ENCODE measurements around the gene RRM1. TPM values are rescaled to one million over a fixed set of nuclear protein-coding genes. Genes with fewer than 3 reads are reported as not detected.

The RRM1 gene
- total RNA-seq, 1 donor from 2014 or later, result 166 TPM

DNA sequence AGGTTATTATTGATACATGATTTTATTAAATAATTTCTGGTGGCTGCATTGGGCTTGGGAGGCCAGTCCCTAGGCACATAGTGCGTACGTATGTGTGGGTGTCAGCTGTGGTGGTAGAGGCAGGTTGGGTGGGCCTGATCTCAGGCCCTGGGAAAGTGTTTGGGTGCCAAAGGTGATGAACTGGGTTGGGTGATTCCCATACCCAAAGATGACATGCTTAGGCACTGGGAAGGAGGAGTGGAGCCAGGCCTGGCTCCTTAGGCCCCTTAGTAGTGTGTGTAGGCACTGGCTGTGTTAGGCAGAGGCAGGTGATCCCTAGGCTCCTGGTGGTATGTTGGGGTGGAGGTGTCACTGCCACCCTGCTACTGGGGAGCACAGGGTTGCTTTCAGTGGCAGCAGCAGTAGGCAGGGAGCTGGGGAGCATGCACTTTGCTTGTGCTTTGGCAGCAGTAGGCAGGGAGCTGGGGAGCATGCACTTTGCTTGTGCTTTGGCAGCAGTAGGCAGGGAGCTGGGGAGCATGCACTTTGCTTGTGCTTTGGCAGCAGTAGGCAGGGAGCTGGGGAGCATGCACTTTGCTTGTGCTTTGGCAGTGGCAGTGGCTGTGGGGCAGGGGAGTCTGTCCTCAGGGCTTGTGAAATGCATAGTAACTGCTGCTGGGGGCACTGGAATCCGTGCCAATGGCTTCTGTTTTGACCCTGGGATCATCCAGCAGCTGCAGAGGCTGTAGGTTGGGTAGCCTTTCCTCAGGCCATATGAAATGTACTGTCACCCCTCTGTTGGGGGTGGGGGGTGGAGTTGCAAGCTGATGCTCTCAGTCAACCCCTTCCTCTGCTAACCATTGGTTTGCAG lies 84.4 kb downstream of the RRM1 start:
- Mint-ChIP-seq H3K27ac (no peak overlapping the region), H3K27me3 (peaks cover 13% of the 10 kb centered on the region), H3K9me3 (no peaks in the 10 kb centered on the region), H3K36me3 (ENCODE audit: low read depth) (no peaks in the 10 kb centered on the region), H3K4me3 (no peak overlapping the region), H3K4me1 (no peaks in the 10 kb centered on the region)
- intact Hi-C loops (cut with micrococcal nuclease), result no loop called here
- peak; percentile 44 for DNase-seq

DNA sequence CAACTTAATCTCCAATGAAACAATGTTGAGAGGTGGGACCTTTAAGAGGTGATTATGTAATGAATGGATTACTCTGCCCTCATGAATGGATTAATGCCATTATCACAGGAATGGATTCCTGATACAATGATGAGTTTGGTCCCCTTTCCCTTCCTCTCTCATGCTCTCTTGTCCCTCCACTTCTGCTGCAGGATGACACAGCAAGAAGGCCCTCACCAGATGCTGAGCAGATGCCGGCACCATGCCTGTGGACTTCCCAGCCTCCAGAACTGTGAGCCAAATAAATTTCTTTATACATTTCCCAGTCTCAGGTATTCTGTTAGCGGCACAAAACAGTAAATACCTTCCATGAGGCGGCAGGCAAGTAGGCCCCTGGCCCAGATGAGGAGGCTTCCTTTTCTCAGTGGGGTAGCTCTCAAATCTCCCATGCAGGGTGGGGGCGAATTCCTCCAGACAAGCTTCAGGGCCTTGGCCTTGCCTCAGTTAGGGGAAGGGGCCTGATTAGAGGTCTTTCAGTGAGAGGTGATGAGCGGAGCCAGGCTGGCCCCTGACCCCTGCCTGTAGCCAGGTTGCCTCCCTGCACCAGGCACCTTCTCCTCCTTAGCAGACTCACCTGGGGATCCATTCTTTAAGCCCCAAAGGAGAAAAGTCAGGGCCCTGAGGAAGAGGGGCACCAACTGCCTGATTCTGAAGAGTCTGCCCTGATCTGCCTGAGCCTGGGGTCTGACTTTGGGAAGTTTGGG lies 86.0 kb downstream of the RRM1 start:
- intact Hi-C loops (cut with micrococcal nuclease), result no loop called here
- peak; percentile 46 for DNase-seq
- Mint-ChIP-seq H3K27ac (no peak overlapping the region), H3K36me3 (ENCODE audit: low read depth) (no peaks in the 10 kb centered on the region), H3K9me3 (no peaks in the 10 kb centered on the region), H3K4me3 (no peak overlapping the region), H3K27me3 (peaks cover 13% of the 10 kb centered on the region), H3K4me1 (peaks cover 3% of the 10 kb centered on the region)

GRCh38 chr11:4181782-4182721 lies 87.5 kb downstream of the RRM1 start:
- intact Hi-C loops (cut with micrococcal nuclease), result no loop called here
- no peaks in the 10 kb centered on the region for H3K36me3 Mint-ChIP-seq (ENCODE audit: low read depth)
- peak; percentile 79 for DNase-seq
- no peak overlapping the region for H3K27ac Mint-ChIP-seq
- H3K4me3 Mint-ChIP-seq, result no peak overlapping the region
- H3K9me3 Mint-ChIP-seq, result no peaks in the 10 kb centered on the region
- peaks cover 5% of the 10 kb centered on the region for H3K27me3 Mint-ChIP-seq
- H3K4me1 Mint-ChIP-seq, result peaks cover 3% of the 10 kb centered on the region

GRCh38 chr11:4183410-4184057 lies 88.9 kb downstream of the RRM1 start:
- intact Hi-C loops (cut with micrococcal nuclease), result no loop called here
- no peaks in the 10 kb centered on the region for H3K9me3 Mint-ChIP-seq

GRCh38 chr11:4184163-4184916 lies 89.7 kb downstream of the RRM1 start:
- Mint-ChIP-seq H3K36me3 (ENCODE audit: low read depth) (no peaks in the 10 kb centered on the region), H3K27ac (no peak overlapping the region), H3K4me1 (peaks cover 7% of the 10 kb centered on the region), H3K9me3 (no peaks in the 10 kb centered on the region), H3K27me3 (peaks cover 2% of the 10 kb centered on the region), H3K4me3 (no peak overlapping the region)
- intact Hi-C loops (cut with micrococcal nuclease), result no loop called here
- peak; percentile 47 for DNase-seq

More at GRCh38 chr11:4183410-4184057, 88.9 kb downstream of the RRM1 start:
- peaks cover 7% of the 10 kb centered on the region for H3K4me1 Mint-ChIP-seq
- DNase-seq, result peak; percentile 44
- no peaks in the 10 kb centered on the region for H3K36me3 Mint-ChIP-seq (ENCODE audit: low read depth)
- no peak overlapping the region for H3K27ac Mint-ChIP-seq
- no peak overlapping the region for H3K4me3 Mint-ChIP-seq
- H3K27me3 Mint-ChIP-seq, result peaks cover 3% of the 10 kb centered on the region

DNA sequence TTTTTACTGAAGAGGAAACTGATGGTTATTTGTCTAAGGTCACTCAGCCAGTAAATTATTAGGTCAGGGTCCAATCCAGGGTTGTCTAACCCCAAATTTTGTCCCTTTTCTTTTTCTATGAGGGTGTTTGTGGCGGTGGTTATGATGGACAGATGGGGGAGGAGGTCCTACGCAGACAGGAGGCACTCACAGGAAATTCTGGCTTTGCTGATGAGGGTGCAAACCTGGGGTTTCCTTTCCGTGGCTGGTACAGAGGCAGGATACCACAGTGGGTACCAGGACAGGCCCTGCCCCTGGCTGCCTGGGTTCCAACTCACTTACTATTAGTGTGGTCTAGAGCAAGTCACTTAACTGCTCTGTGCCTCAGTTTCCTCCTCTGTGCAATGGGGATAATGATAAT lies 91.0 kb downstream of the RRM1 start:
- Mint-ChIP-seq H3K36me3 (ENCODE audit: low read depth) (no peaks in the 10 kb centered on the region), H3K9me3 (no peaks in the 10 kb centered on the region), H3K4me1 (peaks cover 7% of the 10 kb centered on the region), H3K27ac (no peak overlapping the region), H3K27me3 (peaks cover 2% of the 10 kb centered on the region), H3K4me3 (no peak overlapping the region)
- intact Hi-C loops (cut with micrococcal nuclease), result loop anchor here (5.0 kb wide), 1 partner anchor 817 kb away; no protein-coding TSS in a partner anchor
- DNase-seq, result peak; percentile 58

GRCh38 chr11:4186464-4187054 lies 92.0 kb downstream of the RRM1 start:
- peak; percentile 54 for DNase-seq
- intact Hi-C loops (cut with micrococcal nuclease), result loop anchor here (1.0 to 5.0 kb wide), 5 partner anchors 307 to 816 kb away; partner anchors contain the start of genes OR51D1 and TRIM68
- Mint-ChIP-seq H3K4me3 (peak overlapping the region; percentile 87), H3K36me3 (ENCODE audit: low read depth) (no peaks in the 10 kb centered on the region), H3K27me3 (peaks cover 2% of the 10 kb centered on the region), H3K9me3 (no peaks in the 10 kb centered on the region), H3K4me1 (peaks cover 7% of the 10 kb centered on the region), H3K27ac (no peak overlapping the region)

GRCh38 chr11:4187055-4187988 lies 92.7 kb downstream of the RRM1 start:
- intact Hi-C loops (cut with micrococcal nuclease), result loop anchor here (1.0 to 5.0 kb wide), 5 partner anchors 306 to 815 kb away; partner anchors contain the start of genes OR51D1 and TRIM68
- peaks cover 2% of the 10 kb centered on the region for H3K27me3 Mint-ChIP-seq
- peak; percentile 96 for DNase-seq
- peak overlapping the region; percentile 53 for H3K27ac Mint-ChIP-seq
- peaks cover 7% of the 10 kb centered on the region for H3K4me1 Mint-ChIP-seq
- H3K36me3 Mint-ChIP-seq (ENCODE audit: low read depth), result no peaks in the 10 kb centered on the region
- no peaks in the 10 kb centered on the region for H3K9me3 Mint-ChIP-seq
- H3K4me3 Mint-ChIP-seq, result peak overlapping the region; percentile 87

Other genes starting within 250 kb of the RRM1 start
- gene STIM1, start 239.1 kb upstream of the RRM1 start, total RNA-seq, result 60.6 and 63.4 TPM in 2 replicates

Data from activated CD4-positive, alpha-beta T cell treated with anti-CD3 and anti-CD28 coated beads, Interleukin-2, amount 10 ng/mL, durations not matched to agents 24 days and 14 days (primary cell).